Bronchial epithelial cell (primary cell): ENCODE results near the gene TTC3. TPM values are rescaled to one million over a fixed set of nuclear protein-coding genes. Genes with fewer than 3 reads are reported as not detected.
"Not testable (repeated sequence)": the region's sequence is repeated elsewhere in the genome, so short reads cannot be mapped to it uniquely, and the experiment has no call there.

Experiments used
- DNase-seq: peaks from one replicate; pipeline ENCODE4 v3.0.0-alpha.2; 2010; ENCODE audit warnings: low read depth
- FAIRE-seq: peaks from 2 replicates; lab custom pipeline; 2011; peaks lifted over from hg19 to GRCh38; lab: Jason Lieb, UNC
- H3K27me3 ChIP-seq: 2 replicates; pipeline ENCODE4 v1.5.1; 2011; ENCODE audit warnings: low read length; ENCODE audit not compliant: control insufficient read depth, insufficient read depth
- H3K36me3 ChIP-seq: 2 replicates; pipeline ENCODE4 v1.5.1; 2011; ENCODE audit warnings: low read length; ENCODE audit not compliant: control insufficient read depth, insufficient read depth
- H3K4me3 ChIP-seq: 2 replicates; pipeline ENCODE4 v1.5.1; 2011; ENCODE audit warnings: mild to moderate bottlenecking, low read depth, low read length, control low read depth
- total RNA-seq: library from RNA; depleted of rRNA; stranded (reverse); fragments of >200 nt; gene quantifications from 2 replicates; pipeline ENCODE4 v1.2.1, GENCODE V29; 2014
- TF ChIP-seq, protein P1 (sequence below): IDR thresholded peaks from 2 replicates; pipeline ENCODE4 v1.5.1; 2011; ENCODE audit warnings: mild to moderate bottlenecking, moderate library complexity, low read length, control low read depth, inconsistent platforms; ENCODE audit not compliant: insufficient read depth, severe bottlenecking

Gene TTC3
- total RNA-seq, 1 donor from 2014 or later = 90.3 TPM

DNA sequence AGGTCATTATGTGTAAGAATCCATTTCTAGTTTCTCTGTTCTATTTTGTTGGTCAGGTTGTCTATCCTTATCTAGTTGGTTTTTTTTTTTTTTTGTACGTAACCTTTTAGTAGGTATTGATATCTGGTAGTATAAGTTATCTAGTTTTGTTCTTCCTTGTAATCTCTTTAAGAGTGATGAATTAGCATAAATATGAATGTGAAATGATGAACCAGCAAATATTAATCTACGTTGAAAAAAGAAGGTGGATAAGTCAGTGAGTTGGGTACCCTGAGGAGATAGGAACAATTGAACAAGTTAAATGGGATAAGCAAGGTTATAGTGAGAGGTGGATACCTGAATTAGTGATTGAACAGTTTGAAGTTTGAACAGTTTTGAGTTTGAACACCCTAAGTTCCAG is 33.9 kb downstream of the TTC3 start:
- DNase-seq (no peak), FAIRE-seq (no peak)
- TF ChIP-seq, protein P1, sequence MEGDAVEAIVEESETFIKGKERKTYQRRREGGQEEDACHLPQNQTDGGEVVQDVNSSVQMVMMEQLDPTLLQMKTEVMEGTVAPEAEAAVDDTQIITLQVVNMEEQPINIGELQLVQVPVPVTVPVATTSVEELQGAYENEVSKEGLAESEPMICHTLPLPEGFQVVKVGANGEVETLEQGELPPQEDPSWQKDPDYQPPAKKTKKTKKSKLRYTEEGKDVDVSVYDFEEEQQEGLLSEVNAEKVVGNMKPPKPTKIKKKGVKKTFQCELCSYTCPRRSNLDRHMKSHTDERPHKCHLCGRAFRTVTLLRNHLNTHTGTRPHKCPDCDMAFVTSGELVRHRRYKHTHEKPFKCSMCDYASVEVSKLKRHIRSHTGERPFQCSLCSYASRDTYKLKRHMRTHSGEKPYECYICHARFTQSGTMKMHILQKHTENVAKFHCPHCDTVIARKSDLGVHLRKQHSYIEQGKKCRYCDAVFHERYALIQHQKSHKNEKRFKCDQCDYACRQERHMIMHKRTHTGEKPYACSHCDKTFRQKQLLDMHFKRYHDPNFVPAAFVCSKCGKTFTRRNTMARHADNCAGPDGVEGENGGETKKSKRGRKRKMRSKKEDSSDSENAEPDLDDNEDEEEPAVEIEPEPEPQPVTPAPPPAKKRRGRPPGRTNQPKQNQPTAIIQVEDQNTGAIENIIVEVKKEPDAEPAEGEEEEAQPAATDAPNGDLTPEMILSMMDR = no peak
- Histone ChIP-seq H3K27me3 (no peaks in the 10 kb centered on the region), H3K36me3 (peaks cover 2% of the 10 kb centered on the region), H3K4me3 (no peak overlapping the region)

DNA sequence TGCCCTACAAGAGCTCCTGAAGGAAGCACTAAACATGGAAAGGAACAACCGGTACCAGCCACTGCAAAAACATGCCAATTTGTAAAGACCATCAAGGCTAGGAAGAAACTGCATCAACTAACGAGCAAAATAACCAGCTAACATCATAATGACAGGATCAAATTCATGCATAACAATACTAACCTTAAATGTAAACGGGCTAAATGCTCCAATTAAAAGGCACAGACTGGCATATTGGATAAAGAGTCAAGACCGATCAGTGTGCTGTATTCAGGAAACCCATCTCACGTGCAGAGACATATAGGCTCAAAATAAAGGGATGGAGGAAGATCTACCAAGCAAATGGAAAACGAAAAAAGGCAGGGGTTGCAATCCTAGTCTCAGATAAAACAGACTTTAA is 38.0 kb downstream of the TTC3 start:
- H3K4me3 ChIP-seq, H3K36me3 ChIP-seq, FAIRE-seq, H3K27me3 ChIP-seq, DNase-seq: not testable (repeated sequence)

DNA sequence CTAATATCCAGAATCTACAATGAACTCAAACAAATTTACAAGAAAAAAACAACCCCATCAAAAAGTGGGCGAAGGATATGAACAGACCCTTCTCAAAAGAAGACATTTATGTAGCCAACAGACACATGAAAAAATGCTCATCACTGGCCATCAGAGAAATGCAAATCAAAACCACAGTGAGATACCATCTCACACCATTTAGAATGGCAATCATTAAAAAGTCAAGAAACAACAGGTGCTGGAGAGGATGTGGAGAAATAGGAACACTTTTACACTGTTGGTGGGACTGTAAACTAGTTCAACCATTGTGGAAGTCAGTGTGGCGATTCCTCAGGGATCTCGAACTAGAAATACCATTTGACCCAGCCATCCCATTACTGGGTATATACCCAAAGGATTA is 41.2 kb downstream of the TTC3 start:
- not testable (repeated sequence) for DNase-seq, FAIRE-seq, H3K4me3 ChIP-seq, H3K36me3 ChIP-seq, H3K27me3 ChIP-seq

DNA sequence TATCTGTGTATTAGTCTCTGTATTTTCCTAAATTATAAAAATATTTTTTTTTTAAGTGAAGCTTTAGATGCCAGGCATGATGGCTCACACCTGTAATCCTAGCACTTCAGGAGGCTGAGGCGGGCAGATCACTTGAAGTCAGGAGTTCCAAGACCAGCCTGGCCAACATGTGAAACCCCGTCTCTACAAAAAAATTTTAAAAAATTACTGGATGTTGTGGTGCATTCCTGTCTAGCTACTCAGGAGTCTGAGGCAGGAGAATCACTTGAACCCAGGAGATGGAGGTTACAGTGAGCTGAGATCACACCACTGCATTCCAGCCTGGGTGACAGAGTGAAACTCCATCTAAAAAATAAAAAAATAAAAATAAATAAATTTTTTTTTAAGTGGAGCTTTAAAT is 43.4 kb downstream of the TTC3 start:
- DNase-seq, H3K36me3 ChIP-seq, FAIRE-seq, H3K27me3 ChIP-seq, H3K4me3 ChIP-seq: not testable (repeated sequence)

DNA sequence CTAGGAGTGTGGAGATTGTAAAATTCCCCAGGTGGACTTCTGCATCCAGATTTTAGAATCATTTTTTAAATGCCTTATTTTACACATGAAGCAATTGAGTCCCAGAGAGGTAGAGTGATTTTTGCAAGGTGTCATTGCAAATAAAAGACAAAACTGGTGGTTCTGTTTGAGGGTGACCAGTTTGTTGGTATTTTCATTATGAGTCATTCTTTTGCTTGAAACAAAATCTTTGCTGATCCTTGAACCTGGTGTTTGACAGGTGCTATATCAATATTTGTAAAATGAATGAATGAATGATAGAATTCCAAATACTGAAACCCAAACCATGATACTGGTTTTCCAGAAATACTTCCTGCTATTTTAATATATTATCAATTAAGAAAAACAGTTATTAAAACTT is 44.1 kb downstream of the TTC3 start:
- Histone ChIP-seq H3K27me3 (no peaks in the 10 kb centered on the region), H3K36me3 (no peaks in the 10 kb centered on the region), H3K4me3 (no peak overlapping the region)
- DNase-seq (no peak), FAIRE-seq (no peak)
- TF ChIP-seq, protein P1 = no peak

DNA sequence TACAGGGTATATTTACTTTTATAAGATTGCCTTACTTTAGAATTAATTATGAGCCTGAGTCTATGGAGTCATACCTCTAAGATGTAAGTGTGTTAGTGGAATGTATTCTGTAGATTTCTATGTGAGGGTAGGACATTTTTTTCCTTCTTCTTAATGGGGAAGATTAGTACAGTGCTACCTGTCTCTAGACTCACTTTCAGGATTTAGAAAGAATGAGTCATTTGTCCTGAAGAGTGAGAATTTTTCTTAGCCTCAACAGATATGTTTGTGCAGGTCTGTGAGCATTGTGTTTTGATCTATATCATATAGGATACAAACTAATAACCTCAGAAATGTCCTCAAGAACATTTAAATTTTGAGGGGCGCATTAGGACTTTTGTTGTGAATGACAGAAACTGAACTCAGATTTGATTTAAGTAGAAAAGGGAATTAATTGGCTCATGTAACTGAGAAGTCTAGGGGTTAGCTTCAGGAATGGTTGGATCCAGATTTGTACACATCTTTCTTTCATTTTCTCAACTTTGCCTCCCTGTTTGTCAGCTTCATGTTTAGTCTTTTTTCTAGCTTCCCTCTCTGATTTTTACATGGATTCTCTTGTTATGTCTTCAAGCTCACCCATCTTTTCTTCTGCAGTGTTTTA is 45.3 kb downstream of the TTC3 start:
- no peaks in the 10 kb centered on the region for H3K36me3 ChIP-seq
- TF ChIP-seq, protein P1 = no peak
- DNase-seq = peak; percentile 73
- H3K4me3 ChIP-seq = no peak overlapping the region
- FAIRE-seq = no peak
- H3K27me3 ChIP-seq = no peaks in the 10 kb centered on the region

DNA sequence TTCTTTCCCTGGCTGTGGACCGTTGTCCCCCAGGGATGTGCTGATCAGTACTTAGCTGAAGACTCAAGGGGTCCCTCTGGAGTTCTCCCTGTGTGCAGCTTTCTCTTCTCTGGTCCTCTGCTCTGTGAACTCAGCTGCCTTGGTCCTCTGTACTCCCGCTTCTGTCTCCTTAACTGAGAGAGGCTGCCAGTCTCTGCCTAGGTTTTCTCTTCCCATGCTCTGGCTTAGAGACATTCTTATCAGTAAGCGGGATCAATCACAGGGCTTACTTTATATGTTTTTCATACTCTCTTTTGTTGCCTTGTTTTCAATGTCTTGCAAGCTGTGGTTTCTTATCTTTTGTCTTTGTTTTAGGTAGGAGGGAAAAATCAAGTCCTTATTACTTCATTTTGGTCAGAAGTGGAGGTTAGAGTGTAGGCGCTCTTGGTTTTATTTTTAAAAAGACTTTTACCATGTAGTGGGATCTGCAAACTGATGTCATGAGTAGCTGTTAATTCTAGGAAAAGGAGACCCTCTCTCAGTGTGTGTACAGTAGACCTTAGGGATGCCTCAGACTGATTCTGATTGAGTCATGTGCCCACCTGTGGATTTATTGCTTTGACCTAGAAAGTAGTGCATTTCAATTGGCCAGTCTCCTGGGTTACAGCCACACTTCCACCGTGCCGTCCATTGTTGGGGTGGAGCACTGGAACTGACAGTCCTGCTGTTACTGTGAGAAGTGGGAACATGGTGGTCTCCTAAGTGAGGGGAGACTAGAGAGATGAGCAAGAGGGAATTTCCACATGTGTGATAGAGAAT is 46.6 kb downstream of the TTC3 start:
- Histone ChIP-seq H3K36me3 (no peaks in the 10 kb centered on the region), H3K4me3 (no peak overlapping the region), H3K27me3 (no peaks in the 10 kb centered on the region)
- FAIRE-seq (peak; percentile 43), DNase-seq (no peak)
- TF ChIP-seq, protein P1 = no peak
